NAMALWA (cell line): ENCODE results near the gene FNDC11.

Experiments used
- DNase-seq: peaks from one replicate; pipeline ENCODE4 v3.0.0-alpha.2; 2015; ENCODE audit warnings: low spot score

FNDC11 gene

GRCh38 chr20:63582382-63583063, 28.6 kb downstream of the FNDC11 start:
- DNase-seq: no peak

- DNase-seq: no peak
These were observed 31.9 kb downstream of the FNDC11 start for GRCh38 chr20:63585616-63586565.

DNA sequence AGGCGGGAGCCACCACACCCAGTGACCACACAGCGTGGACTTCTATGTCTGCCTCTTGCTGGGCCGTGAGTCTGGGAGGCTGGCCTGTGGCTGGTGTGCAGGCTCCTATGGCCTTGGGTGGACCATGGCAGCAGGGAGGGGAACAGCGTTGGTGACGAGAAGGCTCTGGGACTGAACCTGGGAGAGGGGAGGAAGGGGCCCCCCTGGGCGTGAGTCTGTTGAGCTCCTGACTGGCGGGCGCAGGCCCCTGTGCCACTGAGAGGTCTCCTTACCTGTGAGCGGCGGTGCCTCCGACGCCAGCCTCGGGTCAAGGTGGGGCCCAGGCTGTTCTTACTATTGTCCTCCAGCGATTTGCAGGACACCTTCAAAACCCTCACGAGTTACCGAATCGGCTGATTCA, 32.8 kb downstream of the FNDC11 start:
- no peak for DNase-seq

- DNase-seq: no peak
These were observed 33.3 kb downstream of the FNDC11 start for GRCh38 chr20:63587256-63587655.

DNA sequence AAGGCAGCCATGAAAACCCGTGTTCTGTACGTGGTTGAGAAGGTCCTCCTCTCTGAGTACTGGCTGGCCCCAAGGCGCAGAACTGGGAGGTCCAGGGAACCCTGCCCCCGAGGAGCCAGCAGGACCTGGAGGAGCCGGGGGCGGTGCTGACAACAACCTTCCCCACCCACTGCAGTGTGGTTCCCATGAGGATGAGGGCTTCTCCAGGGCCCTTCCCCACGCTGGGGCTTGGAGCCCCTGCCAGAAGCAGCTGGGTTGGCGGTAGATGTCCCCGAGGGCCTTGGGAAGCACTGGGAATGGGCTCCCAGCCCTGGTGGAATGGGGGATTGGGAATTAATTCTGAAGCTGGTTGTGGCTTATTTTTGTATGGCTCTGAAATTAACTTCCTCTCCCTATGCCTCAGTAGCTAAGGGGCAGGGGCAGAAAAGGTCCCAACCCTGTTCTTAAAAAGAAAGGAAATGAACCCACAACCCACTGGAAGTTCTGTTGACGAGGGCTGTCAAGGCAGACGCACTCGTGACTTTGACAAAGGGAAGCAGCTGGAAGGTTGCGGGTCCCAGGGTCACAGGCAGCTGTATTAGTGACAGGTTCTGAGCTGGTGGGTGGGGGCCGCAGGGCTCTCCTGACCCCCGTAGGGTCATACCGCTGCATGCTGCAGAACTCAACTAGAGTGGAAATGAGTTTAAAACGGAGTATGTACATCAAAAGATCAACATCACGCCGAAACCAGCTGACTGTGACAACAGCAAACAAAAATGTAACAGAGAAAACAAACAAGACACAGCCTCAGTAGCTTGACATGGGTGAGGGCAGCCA, 34.0 kb downstream of the FNDC11 start:
- DNase-seq: no peak

- no peak for DNase-seq
These were observed 34.7 kb downstream of the FNDC11 start for GRCh38 chr20:63588641-63589041.

GRCh38 chr20:63589261-63590217, 35.6 kb downstream of the FNDC11 start:
- DNase-seq: peak; percentile 26

DNA sequence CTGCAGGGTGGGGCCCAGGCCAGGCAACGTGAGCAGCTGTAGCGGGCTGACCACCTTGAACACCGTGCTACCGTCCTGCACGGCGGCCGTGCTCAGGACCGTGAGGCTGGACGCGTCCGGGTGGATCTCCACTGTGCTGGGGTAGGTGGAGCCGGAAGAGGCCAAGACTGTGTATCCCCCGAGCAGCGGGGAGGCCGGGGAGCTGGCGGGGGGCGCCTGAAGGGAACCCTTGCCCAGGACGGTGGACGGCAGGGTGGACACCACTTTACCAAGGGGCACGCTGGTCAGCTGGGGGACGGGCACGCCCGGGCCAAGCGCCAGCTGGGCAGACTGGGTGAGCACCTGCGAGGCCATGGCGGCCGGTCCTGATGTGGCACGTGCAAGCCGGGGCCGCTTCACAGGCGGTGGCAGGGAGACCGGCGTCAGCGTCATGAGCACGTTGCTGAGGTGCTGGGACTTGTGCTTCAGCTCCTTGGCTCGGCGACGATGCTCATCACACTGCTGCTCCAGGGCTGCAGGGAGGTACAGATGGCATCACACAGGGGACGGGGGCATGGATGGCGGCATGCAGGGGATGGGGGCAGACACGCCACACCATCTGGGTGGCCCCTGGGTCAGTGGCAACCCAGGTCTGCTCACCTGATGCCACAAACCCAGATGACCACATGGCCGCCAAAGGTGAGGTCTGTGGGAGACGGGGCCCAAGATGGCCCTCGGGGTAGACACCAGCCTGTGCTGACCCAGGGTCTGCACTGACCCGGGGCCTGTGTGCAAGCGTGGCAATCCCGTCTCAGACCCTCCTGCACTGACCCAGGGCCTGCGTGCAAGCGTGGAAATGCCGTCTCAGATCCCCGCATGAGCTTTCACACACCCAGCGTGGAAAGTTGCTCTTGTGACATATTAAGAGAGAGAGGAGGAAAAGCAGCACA, 36.5 kb downstream of the FNDC11 start:
- no peak for DNase-seq

DNA sequence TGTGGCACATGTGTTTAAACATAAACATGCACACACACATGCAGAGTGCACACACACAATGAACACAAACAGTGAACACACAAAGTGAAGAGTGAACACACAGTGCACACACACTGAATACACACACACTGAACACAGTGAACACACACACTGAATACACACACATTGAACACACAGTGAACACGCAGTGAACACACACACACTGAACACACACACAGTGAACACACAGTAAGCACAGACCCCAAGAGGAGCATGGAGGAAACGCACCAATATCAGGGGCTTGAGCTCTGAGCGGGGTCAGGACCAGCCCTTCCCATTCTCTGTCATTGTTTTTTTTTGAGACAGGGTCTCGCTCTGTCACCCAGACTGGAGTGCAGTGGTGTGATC, 37.2 kb downstream of the FNDC11 start:
- no peak for DNase-seq

GRCh38 chr20:63591786-63592355, 37.9 kb downstream of the FNDC11 start:
- DNase-seq: no peak

DNA sequence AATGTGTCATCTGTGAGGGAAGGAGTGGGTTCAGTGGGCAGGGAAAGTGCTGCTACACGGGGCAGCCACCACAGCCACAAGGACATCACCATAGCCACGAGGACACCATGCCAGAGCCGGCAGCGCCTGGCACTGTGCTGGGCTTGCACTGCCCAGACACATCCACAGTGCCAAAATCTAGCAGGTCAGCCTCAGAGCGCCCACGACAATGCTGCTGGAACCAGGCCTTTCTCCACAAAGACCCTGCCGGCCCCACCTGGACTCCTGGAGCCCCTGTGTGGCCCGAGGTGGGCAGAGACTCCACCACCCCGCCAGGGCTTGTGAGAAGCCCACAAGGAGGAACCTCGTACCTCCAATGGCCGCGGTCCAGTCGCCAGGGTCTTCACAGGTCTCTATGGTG, 38.7 kb downstream of the FNDC11 start:
- no peak for DNase-seq

DNA sequence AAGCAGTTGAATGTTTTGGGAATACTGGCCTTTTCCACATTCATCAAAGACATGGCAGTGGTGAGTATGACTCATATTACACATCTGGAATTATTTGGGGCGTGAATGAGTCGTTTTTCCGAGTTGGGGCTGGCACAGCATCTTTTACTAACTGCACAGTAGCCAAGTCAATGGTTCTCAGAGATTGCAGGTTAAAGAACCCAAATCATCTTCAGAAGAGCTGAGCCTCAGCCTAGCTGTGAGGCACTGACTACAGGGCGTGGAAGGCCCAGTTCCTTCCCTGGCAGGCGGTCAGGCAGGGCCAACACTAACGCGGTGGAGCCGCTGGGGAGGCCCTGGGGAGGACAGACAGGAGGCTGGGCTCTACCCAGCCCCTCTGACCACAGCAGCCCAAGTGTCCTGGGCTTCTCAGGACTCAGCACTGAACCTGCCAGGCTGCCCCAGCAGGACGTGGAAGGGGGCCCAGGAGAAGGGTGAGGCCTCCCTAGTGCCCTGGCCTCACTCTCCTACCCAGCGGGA, 40.1 kb downstream of the FNDC11 start:
- no peak for DNase-seq

- no peak for DNase-seq
These were observed 41.6 kb downstream of the FNDC11 start for GRCh38 chr20:63595416-63596127.

- no peak for DNase-seq
These were observed 42.5 kb downstream of the FNDC11 start for GRCh38 chr20:63596423-63596822.

DNA sequence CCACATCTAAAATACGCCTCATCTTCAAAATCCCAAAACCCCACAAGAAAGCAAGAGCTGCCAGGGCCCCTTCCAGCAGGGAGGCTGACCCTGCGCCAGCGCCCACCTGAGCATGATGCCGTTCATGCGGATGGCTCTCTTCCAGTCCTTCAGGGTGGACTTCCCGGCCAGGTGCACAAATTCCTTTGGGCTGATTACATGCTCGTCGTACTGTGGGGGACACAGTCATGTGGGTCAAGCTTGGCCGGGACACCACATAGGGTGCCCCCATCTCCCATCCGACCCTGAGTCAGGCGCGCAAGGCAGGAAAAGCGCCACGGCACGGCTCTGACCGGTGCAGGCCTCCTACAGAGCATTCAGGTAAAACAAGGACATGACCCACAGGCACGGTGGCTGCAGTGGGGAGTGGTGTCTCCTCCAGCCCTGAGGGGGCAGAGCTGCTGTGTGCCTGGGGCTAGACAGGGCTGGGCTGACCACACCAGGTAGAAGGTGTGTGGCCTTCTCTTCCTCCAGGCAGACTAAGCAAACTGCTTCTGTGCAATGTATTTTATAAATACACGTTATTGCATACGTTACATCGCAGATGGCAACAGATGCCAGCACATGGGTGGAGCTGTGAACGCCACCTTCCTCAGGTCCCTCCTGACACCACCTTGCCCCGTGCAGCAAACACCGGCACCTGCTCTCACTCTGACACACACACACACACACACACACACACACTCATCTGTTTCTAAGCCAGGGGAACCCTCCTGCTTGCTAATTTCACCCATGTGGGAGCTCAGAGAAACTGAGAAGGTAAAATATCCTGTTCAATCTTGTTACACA, 43.9 kb downstream of the FNDC11 start:
- no peak for DNase-seq

DNA sequence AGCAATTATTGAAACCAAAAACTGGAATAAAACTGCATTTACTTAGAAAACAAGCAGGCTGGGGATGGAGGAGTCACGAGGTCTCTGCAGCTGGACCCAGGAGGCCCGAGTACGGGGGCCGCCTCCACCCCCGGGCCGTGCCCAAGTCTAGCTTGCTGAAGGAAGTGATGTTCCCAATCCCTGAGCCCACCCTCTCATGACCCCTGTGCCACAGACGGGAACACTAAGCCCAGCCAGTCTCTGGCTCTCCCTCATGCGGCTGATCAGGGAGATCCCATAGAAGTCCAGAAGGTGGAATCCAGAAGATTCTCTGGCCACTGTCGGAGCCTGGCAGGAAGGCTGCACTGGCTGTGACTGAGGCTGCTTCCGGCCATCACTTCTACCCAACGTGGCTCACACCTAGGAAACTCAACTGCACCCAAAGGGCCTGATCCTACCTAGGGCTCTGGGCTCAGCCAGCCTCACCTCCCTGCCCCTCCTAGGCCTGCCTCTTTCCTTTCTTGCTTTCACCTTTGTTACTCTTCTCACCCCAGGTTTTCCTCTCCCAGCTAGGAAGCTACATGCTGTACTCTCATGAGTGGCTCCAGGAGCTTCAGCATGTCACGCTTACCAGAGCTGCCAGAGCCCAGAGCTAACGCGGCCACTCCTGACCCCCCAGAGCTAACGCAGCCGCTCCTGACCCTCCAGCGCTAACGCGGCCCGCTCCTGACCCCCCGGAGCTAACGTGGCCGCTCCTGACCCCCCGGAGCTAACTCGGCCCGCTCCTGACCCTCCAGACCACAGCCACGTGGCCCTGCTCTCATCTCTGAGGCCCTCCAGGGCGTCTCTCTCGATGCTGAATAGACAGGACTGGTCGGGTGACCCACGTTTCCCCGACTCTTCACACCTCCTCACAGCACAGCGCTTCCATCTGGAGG, 44.8 kb downstream of the FNDC11 start:
- DNase-seq: no peak
